Panc1 (cell line): ENCODE results near the gene CRISP2.

Experiments used
- POLR2AphosphoS5 ChIP-seq: IDR thresholded peaks from 2 replicates; pipeline ENCODE4 v1.6.1; 2012; ENCODE audit warnings: mild to moderate bottlenecking, low read depth, low read length, moderate library complexity
- TF ChIP-seq, protein P1 (sequence below): fragments of 450-650 bp; IDR thresholded peaks from 2 replicates; pipeline ENCODE4 v1.5.1; 2017; ENCODE audit warnings: mild to moderate bottlenecking

DNA sequence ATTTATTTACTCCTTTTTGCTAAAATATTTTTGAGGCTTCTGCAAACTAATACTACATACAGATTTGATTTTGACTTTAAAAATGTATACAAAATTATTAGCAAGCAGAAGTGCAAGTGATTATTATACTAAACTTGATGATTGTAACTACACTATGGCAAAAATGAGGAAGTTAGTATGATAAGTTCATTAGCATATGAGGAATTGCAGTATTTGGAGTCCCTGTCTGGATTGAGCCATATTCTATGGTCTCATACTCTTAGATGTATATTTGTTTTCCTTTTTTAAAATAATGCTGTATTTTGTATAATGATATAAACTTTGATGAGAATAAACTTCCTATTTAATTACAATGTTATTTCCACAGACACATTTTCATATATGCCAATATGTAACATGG is 16.9 kb upstream of the CRISP2 start:
- TF ChIP-seq POLR2AphosphoS5 = no peak
- TF ChIP-seq, protein P1, sequence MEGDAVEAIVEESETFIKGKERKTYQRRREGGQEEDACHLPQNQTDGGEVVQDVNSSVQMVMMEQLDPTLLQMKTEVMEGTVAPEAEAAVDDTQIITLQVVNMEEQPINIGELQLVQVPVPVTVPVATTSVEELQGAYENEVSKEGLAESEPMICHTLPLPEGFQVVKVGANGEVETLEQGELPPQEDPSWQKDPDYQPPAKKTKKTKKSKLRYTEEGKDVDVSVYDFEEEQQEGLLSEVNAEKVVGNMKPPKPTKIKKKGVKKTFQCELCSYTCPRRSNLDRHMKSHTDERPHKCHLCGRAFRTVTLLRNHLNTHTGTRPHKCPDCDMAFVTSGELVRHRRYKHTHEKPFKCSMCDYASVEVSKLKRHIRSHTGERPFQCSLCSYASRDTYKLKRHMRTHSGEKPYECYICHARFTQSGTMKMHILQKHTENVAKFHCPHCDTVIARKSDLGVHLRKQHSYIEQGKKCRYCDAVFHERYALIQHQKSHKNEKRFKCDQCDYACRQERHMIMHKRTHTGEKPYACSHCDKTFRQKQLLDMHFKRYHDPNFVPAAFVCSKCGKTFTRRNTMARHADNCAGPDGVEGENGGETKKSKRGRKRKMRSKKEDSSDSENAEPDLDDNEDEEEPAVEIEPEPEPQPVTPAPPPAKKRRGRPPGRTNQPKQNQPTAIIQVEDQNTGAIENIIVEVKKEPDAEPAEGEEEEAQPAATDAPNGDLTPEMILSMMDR = no peak
